Keratinocyte (primary cell): ENCODE results near the gene KASH5. TPM values are rescaled to one million over a fixed set of nuclear protein-coding genes. Genes with fewer than 3 reads are reported as not detected.

Experiments
- DNase-seq: peaks from one replicate; pipeline ENCODE4 v3.0.0-alpha.2; 2011; ENCODE audit warnings: low read depth, missing footprints, low spot score
- FAIRE-seq: peaks from 2 replicates; lab custom pipeline; 2011; peaks lifted over from hg19 to GRCh38; lab: Jason Lieb, UNC
- H2AFZ ChIP-seq: 2 replicates; pipeline ENCODE4 v1.6.0; 2012; ENCODE audit warnings: low read length, control low read depth, inconsistent platforms; ENCODE audit not compliant: control insufficient read depth
- H3K27ac ChIP-seq: 2 replicates; pipeline ENCODE4 v1.5.1; 2011; ENCODE audit warnings: low read length; ENCODE audit not compliant: control insufficient read depth, insufficient read depth
- H3K27me3 ChIP-seq: 3 replicates; pipeline ENCODE4 v1.6.0; 2011; ENCODE audit warnings: low read length; ENCODE audit not compliant: control insufficient read depth, insufficient read depth; ENCODE audit errors: extremely low read depth
- H3K36me3 ChIP-seq, 2 experiments: 2 replicates in 1 of 2; 3 replicates in 1 of 2; pipeline ENCODE4 v1.5.1; 2011; ENCODE audit warnings: low read length in 2 of 2, mild to moderate bottlenecking in 1 of 2; ENCODE audit not compliant: control insufficient read depth in 2 of 2, insufficient read depth in 2 of 2; ENCODE audit errors: extremely low read depth in 1 of 2
- H3K4me1 ChIP-seq: 3 replicates; pipeline ENCODE4 v1.5.1; 2011; ENCODE audit warnings: low read length; ENCODE audit not compliant: control insufficient read depth, insufficient read depth; ENCODE audit errors: extremely low read depth
- H3K4me2 ChIP-seq: 3 replicates; pipeline ENCODE4 v1.6.0; 2011; ENCODE audit warnings: low read depth, low read length; ENCODE audit not compliant: control insufficient read depth, insufficient read depth; ENCODE audit errors: extremely low read depth
- H3K4me3 ChIP-seq, 3 experiments: fragments of 200-600 bp in 1 of 3; sonication (generic) in 1 of 3; 2 replicates in 2 of 3; 3 replicates in 1 of 3; pipeline ENCODE4 v1.5.1; 2011 to 2016; ENCODE audit warnings: low read length in 3 of 3, mild to moderate bottlenecking in 3 of 3, control low read depth in 2 of 3, inconsistent platforms in 1 of 3, low read depth in 1 of 3, mixed read lengths in 1 of 3, mixed run types in 1 of 3, moderate library complexity in 1 of 3; ENCODE audit not compliant: control insufficient read depth in 2 of 3, insufficient read depth in 2 of 3; ENCODE audit errors: extremely low read depth in 1 of 3
- H3K79me2 ChIP-seq: 2 replicates; pipeline ENCODE4 v1.6.0; 2012; ENCODE audit warnings: low read length; ENCODE audit not compliant: control insufficient read depth, insufficient read depth
- H3K9ac ChIP-seq: 3 replicates; pipeline ENCODE4 v1.6.0; 2011; ENCODE audit warnings: low read length; ENCODE audit not compliant: control insufficient read depth, insufficient read depth; ENCODE audit errors: extremely low read depth
- H3K9me1 ChIP-seq: 3 replicates; pipeline ENCODE4 v1.6.0; 2011; ENCODE audit warnings: low read length; ENCODE audit not compliant: control insufficient read depth, insufficient read depth; ENCODE audit errors: extremely low read depth
- H3K9me3 ChIP-seq: 2 replicates; pipeline ENCODE4 v1.5.1; 2012; ENCODE audit warnings: low read depth, low read length; ENCODE audit not compliant: control insufficient read depth
- H4K20me1 ChIP-seq: 3 replicates; pipeline ENCODE4 v1.6.0; 2011; ENCODE audit warnings: low read length; ENCODE audit not compliant: control insufficient read depth, insufficient read depth; ENCODE audit errors: extremely low read depth
- CTCF ChIP-seq, 3 experiments: IDR thresholded peaks in 1 of 3; conservative IDR thresholded peaks in 1 of 3; optimal IDR thresholded peaks in 1 of 3; 2 replicates in 2 of 3; 3 replicates in 1 of 3; pipeline versions ENCODE3 to v1.5.1; 2011; ENCODE audit warnings: low read length in 3 of 3, mild to moderate bottlenecking in 3 of 3, moderate library complexity in 2 of 3, control low read depth in 1 of 3, inconsistent platforms in 1 of 3; ENCODE audit not compliant: insufficient read depth in 2 of 3; ENCODE audit errors: extremely low read depth in 1 of 3
- EZH2 ChIP-seq: IDR thresholded peaks from one replicate; pipeline ENCODE4 v1.6.1; 2012; ENCODE audit warnings: inconsistent platforms, mild to moderate bottlenecking, low read length, moderate library complexity
- dilution Hi-C: fragments of 300-500 bp; cut with MboI; formaldehyde crosslinking; loops from one replicate; pipeline ENCODE4 v1.7.0; 2020; ENCODE audit warnings: low sequenced_read_pairs; ENCODE audit not compliant: extremely low pct_ligation_motif_present
- polyA plus RNA-seq, 5 experiments: library from polyadenylated mRNA; depleted of rRNA in 3 of 5; stranded (reverse) in 3 of 5; stranded (forward) in 1 of 5; unstranded in 1 of 5; fragments of >200 nt; gene quantifications; 1 replicate in 1 of 5; 2 replicates in 3 of 5; 3 replicates in 1 of 5; pipeline versions ENCODE4 v1.2.1 to v1.2.3, GENCODE V29; 2011 to 2012; ENCODE audit warnings: missing spikeins in 2 of 5, low read depth in 1 of 5, low replicate concordance in 1 of 5

The KASH5 gene
- polyA plus RNA-seq, 1 donor (not counting 4 experiments of a cell fraction or from before 2014, with no cell fraction given) = not detected

- H3K79me2 ChIP-seq = no peaks in the 10 kb centered on the region
- no peak overlapping the region for H3K9ac ChIP-seq
- peaks cover 10% of the 10 kb centered on the region for H3K27me3 ChIP-seq
- H2AFZ ChIP-seq = no peak overlapping the region
- no peaks in the 10 kb centered on the region for H3K36me3 ChIP-seq
- DNase-seq = no peak
- TF ChIP-seq CTCF (optimal IDR thresholded peaks at IDR 0.05 in 1 of 3, IDR thresholded peaks at IDR 0.05 in 1 of 3, conservative IDR thresholded peaks at IDR 0.05 in 1 of 3; ENCODE audit: extremely low read depth in 1 of 3, insufficient read depth in 2 of 3, low read length in 3 of 3) (no peak), EZH2 (no peak)
- no peaks in the 10 kb centered on the region for H3K9me1 ChIP-seq
- peaks cover 3% of the 10 kb centered on the region for H3K4me1 ChIP-seq
- dilution Hi-C loops = no loop called here
- H3K4me3 ChIP-seq = no peak overlapping the region
- no peaks in the 10 kb centered on the region for H4K20me1 ChIP-seq
- H3K4me2 ChIP-seq = no peak overlapping the region
- H3K27ac ChIP-seq = no peak overlapping the region
- FAIRE-seq = no peak
- no peaks in the 10 kb centered on the region for H3K9me3 ChIP-seq
Observed at GRCh38 chr19:49400029-49400428, 12.0 kb downstream of the KASH5 start.

- Histone ChIP-seq H3K9ac (no peak overlapping the region), H3K9me1 (no peaks in the 10 kb centered on the region), H3K4me2 (no peak overlapping the region), H3K9me3 (no peaks in the 10 kb centered on the region), H3K27me3 (peaks cover 4% of the 10 kb centered on the region), H3K27ac (no peak overlapping the region), H4K20me1 (no peaks in the 10 kb centered on the region), H3K4me3 (no peak overlapping the region), H3K36me3 (no peaks in the 10 kb centered on the region), H3K4me1 (peaks cover under 1% of the 10 kb centered on the region), H3K79me2 (no peaks in the 10 kb centered on the region), H2AFZ (no peak overlapping the region)
- no peak for DNase-seq
- no peak for TF ChIP-seq CTCF (optimal IDR thresholded peaks at IDR 0.05 in 1 of 3, IDR thresholded peaks at IDR 0.05 in 1 of 3, conservative IDR thresholded peaks at IDR 0.05 in 1 of 3; ENCODE audit: extremely low read depth in 1 of 3, insufficient read depth in 2 of 3, low read length in 3 of 3)
- no peak for TF ChIP-seq EZH2
- dilution Hi-C loops = no loop called here
- no peak for FAIRE-seq
Observed at GRCh38 chr19:49403404-49404187, 15.5 kb downstream of the KASH5 start.
